Heart left ventricle (tissue), 16 donors: Measurements from ENCODE around the gene PTPRD. TPM values are rescaled to one million over a fixed set of nuclear protein-coding genes. Genes with fewer than 3 reads are reported as not detected.

Experiments
- ATAC-seq, 4 donors: fragments of 200-7000 bp; cut with Tn5 transposase; one replicate each; pipeline ENCODE4 v1.9.1; 2020 to 2022; ENCODE audit warnings: moderate library complexity in 4 of 4, mild to moderate bottlenecking in 3 of 4, moderate number of reproducible peaks in 1 of 4
- DNase-seq, 5 donors: peaks; one replicate each; pipeline ENCODE4 v3.0.0-alpha.2; 2020
- H3K27ac ChIP-seq, 12 donors: fragments of 200-600 bp; sonication (generic) in 4 of 12; one replicate each; pipeline versions ENCODE4 v1.5.0 to v1.8.0; 2016 to 2022; ENCODE audit warnings: mild to moderate bottlenecking in 2 of 12
- H3K27me3 ChIP-seq, 9 donors: fragments of 200-600 bp; sonication (generic) in 2 of 9; one replicate each; pipeline versions ENCODE4 v1.5.1 to v1.8.0; 2016 to 2022; ENCODE audit warnings: mild to moderate bottlenecking in 3 of 9
- H3K36me3 ChIP-seq, 9 donors: fragments of 200-600 bp; sonication (generic) in 2 of 9; one replicate each; pipeline versions ENCODE4 v1.5.0 to v1.8.0; 2018 to 2022; ENCODE audit warnings: mild to moderate bottlenecking in 2 of 9
- H3K4me1 ChIP-seq, 12 donors: fragments of 200-600 bp; sonication (generic) in 4 of 12; one replicate each; pipeline versions ENCODE4 v1.5.0 to v1.8.0; 2016 to 2022; ENCODE audit warnings: mild to moderate bottlenecking in 3 of 12
- H3K4me3 ChIP-seq, 12 donors: fragments of 200-600 bp; sonication (generic) in 4 of 12; one replicate each; pipeline versions ENCODE4 v1.5.0 to v1.8.0; 2017 to 2022; ENCODE audit warnings: mild to moderate bottlenecking in 9 of 12, moderate library complexity in 4 of 12
- H3K9me3 ChIP-seq, 12 donors: fragments of 200-600 bp; sonication (generic) in 4 of 12; one replicate each; pipeline versions ENCODE4 v1.5.0 to v1.8.0; 2016 to 2022; ENCODE audit warnings: mild to moderate bottlenecking in 1 of 12
- CTCF ChIP-seq, 12 donors: fragments of 200-600 bp; sonication (generic) in 4 of 12; IDR thresholded peaks; one replicate each; pipeline versions ENCODE4 v1.5.0 to v1.8.0; 2018 to 2022; ENCODE audit warnings: antibody characterized with exemption in 12 of 12, mild to moderate bottlenecking in 5 of 12
- POLR2A ChIP-seq, 2 donors: fragments of 450-650 bp; IDR thresholded peaks; one replicate each; pipeline ENCODE4 v1.6.1; 2017; ENCODE audit warnings: antibody characterized with exemption in 2 of 2, mild to moderate bottlenecking in 2 of 2, moderate library complexity in 2 of 2
- WGBS, 4 donors: extraction: QIAGEN DNeasy Blood & Tissue Kit in 2 of 4; methylation state at CpG; one replicate each; pipeline versions ENCODE4 v1.1.5 to v1.1.7; 2013 to 2018; 5-methylcytosine and 5-hydroxymethylcytosine counted together
- intact Hi-C, 10 donors: fragments of 100-400 bp; cut with DNase I; formaldehyde crosslinking; loops; one replicate each; pipeline versions ENCODE4 v1.11.1 to v1.14.2; 2022
- polyA plus RNA-seq, 2 donors: library from polyadenylated mRNA; stranded (reverse); fragments of 200-250 nt; gene quantifications; one replicate each; pipeline ENCODE4 v1.2.3, GENCODE V29; 2013
- total RNA-seq, 9 donors: library from RNA; depleted of rRNA in 2 of 9; stranded (reverse); fragments of >200 nt in 2 of 9; fragmentation: NEBNext Ultra II Directional in 3 of 9; extraction: Animal tissue kit (Norgen Biotek cat#: 25700) in 3 of 9; gene quantifications; one replicate each; pipeline versions ENCODE4 v1.1.0 to v1.2.4, GENCODE V29; 2016 to 2023
- donor health status: ischemic (EF 13 %, LVEDD 7.1; RV severe dilation, severe dysfunction).
- donor health status: healthy with polysubstance abuse.
- donor health status: DM: no; HTN: yes; CAD: no.
- donor health status: DM: no; HTN: no; CAD: no.
- donor health status: ischemic (EF 25% LVEDD 6.9; RV normal size, moderate dysfunction).
- donor health status: ischemic (EF 25% LVEDD 5.7; RV mildly dilated, moderate dysfunction).
- donor health status: healthy.
- donor health status: DM: yes; HTN: yes; CAD: no.
- donor health status: ischemic (EF 35%, LVEDD 5.7; RV mildly dilated, moderate dysfunction).
- donor health status: nonischemic (EF 11% LVEDD 7.7; RV severe dilation, severe dysfunction).
- donor health status: DM: yes; HTN: yes; CAD: no.
- donor health status: PGD.
- donor health status: ischemic (EF 29% LVEDD 5.4; RV normal size, mild dysfunction).
- donor health status: nonischemic (EF 23%, LVEDD 6.1; RV moderate dilation, normal function).

PTPRD gene
- total and polyA plus RNA-seq, 11 donors = 1.4 to 25.3 (median 15.1) TPM

- intact Hi-C loops = no loop called here
- peaks cover 0 to 13% (median 0%) of the 10 kb centered on the region in 12 donors for H3K9me3 ChIP-seq
- TF ChIP-seq CTCF (IDR thresholded peaks at IDR 0.05) (no peak), POLR2A (IDR thresholded peaks at IDR 0.05) (no peak)
- ATAC-seq = no peak
- H3K27ac ChIP-seq = no peak overlapping the region
- no peaks in the 10 kb centered on the region for H3K4me1 ChIP-seq
- H3K27me3 ChIP-seq = no peaks in the 10 kb centered on the region
- 76 to 87% (median 83%) methylated on average over 1 of the region's 1 CpG for WGBS, 4 donors
- no peak for DNase-seq
- H3K36me3 ChIP-seq = no peaks in the 10 kb centered on the region
- H3K4me3 ChIP-seq = no peak overlapping the region
Measured at GRCh38 chr9:9504869-9505268, 1107.9 kb downstream of the PTPRD start.

- H3K27me3 ChIP-seq = no peaks in the 10 kb centered on the region
- no peak overlapping the region for H3K27ac ChIP-seq
- H3K9me3 ChIP-seq = peaks cover 0 to 22% (median 12%) of the 10 kb centered on the region in 12 donors
- no peaks in the 10 kb centered on the region for H3K36me3 ChIP-seq
- ATAC-seq = no peak
- H3K4me1 ChIP-seq = no peaks in the 10 kb centered on the region
- DNase-seq = no peak
- intact Hi-C loops = no loop called here
- no peak for TF ChIP-seq POLR2A (IDR thresholded peaks at IDR 0.05)
- TF ChIP-seq CTCF (IDR thresholded peaks at IDR 0.05) = no peak
- H3K4me3 ChIP-seq = no peak overlapping the region
Measured at GRCh38 chr9:9499546-9499945, 1113.3 kb downstream of the PTPRD start.

- no peak overlapping the region for H3K4me3 ChIP-seq
- 51 to 74% (median 63%) methylated on average over 2 of the region's 2 CpGs for WGBS, 4 donors
- no peaks in the 10 kb centered on the region for H3K27me3 ChIP-seq
- no peak overlapping the region for H3K27ac ChIP-seq
- intact Hi-C loops = no loop called here
- no peaks in the 10 kb centered on the region for H3K36me3 ChIP-seq
- TF ChIP-seq CTCF (IDR thresholded peaks at IDR 0.05) (no peak), POLR2A (IDR thresholded peaks at IDR 0.05) (no peak)
- peaks cover 0 to 29% (median 18%) of the 10 kb centered on the region in 12 donors for H3K9me3 ChIP-seq
- no peaks in the 10 kb centered on the region for H3K4me1 ChIP-seq
- ATAC-seq = no peak
- no peak for DNase-seq
Measured at GRCh38 chr9:9498846-9499245, 1114.0 kb downstream of the PTPRD start.

- no peak overlapping the region for H3K27ac ChIP-seq
- intact Hi-C loops = no loop called here
- no peaks in the 10 kb centered on the region for H3K4me1 ChIP-seq
- H3K4me3 ChIP-seq = no peak overlapping the region
- H3K27me3 ChIP-seq = no peaks in the 10 kb centered on the region
- no peak for DNase-seq
- H3K9me3 ChIP-seq = peaks cover 0 to 30% (median 19%) of the 10 kb centered on the region in 12 donors
- 77 to 89% (median 84%) methylated on average over 3 of the region's 3 CpGs for WGBS, 4 donors
- ATAC-seq = no peak
- H3K36me3 ChIP-seq = no peaks in the 10 kb centered on the region
- TF ChIP-seq CTCF (IDR thresholded peaks at IDR 0.05) (no peak), POLR2A (IDR thresholded peaks at IDR 0.05) (no peak)
Measured at GRCh38 chr9:9498128-9498527, 1114.7 kb downstream of the PTPRD start.
